H1 (cell line): ENCODE results near the gene IFRD1. TPM values are rescaled to one million over a fixed set of nuclear protein-coding genes. Genes with fewer than 3 reads are reported as not detected.

Experiments
- CTCF ChIA-PET: fragments of 300-600 bp; sonication (Branson Sonifier 250); formaldehyde crosslinking; loops from one replicate; lab custom pipeline; 2021; ENCODE audit not compliant: partially characterized antibody; lab: Charles Lee
- POLR2A ChIA-PET: fragments of 300-600 bp; sonication (Branson Sonifier 250); formaldehyde crosslinking; loops from one replicate; lab custom pipeline; 2021; ENCODE audit warnings: inconsistent platforms; ENCODE audit not compliant: partially characterized antibody; lab: Charles Lee
- DNase-seq, 2 experiments: peaks; one replicate each; pipeline versions ENCODE4 v3.0.0 to v3.0.0-alpha.2; 2010 to 2022; ENCODE audit warnings: low spot score in 2 of 2, low read depth in 1 of 2, mixed read lengths in 1 of 2
- FAIRE-seq: peaks from 2 replicates; lab custom pipeline; 2011; peaks lifted over from hg19 to GRCh38; lab: Jason Lieb, UNC
- H2AFZ ChIP-seq: 2 replicates; pipeline ENCODE4 v1.8.1; 2012; ENCODE audit warnings: low read length, inconsistent platforms
- H2AK5ac ChIP-seq: 2 replicates; pipeline ENCODE4 v1.6.1; 2013; ENCODE audit warnings: low read depth, low read length
- H2BK120ac ChIP-seq: replicated peaks from 2 replicates; pipeline ENCODE3; 2013; ENCODE audit warnings: low read depth, low read length, inconsistent platforms
- H2BK12ac ChIP-seq: 2 replicates; pipeline ENCODE4 v1.6.1; 2013; ENCODE audit warnings: low read depth, low read length
- H2BK15ac ChIP-seq: 2 replicates; pipeline ENCODE4 v1.6.1; 2013; ENCODE audit warnings: low read length
- H2BK20ac ChIP-seq: 2 replicates; pipeline ENCODE4 v1.6.1; 2013; ENCODE audit warnings: low read length
- H2BK5ac ChIP-seq: 2 replicates; pipeline ENCODE4 v1.6.1; 2013; ENCODE audit warnings: low read depth, low read length
- H3K14ac ChIP-seq: 2 replicates; pipeline ENCODE4 v1.6.1; 2013; ENCODE audit warnings: inconsistent platforms; ENCODE audit not compliant: insufficient read length
- H3K18ac ChIP-seq: 2 replicates; pipeline ENCODE4 v1.6.1; 2013; ENCODE audit warnings: low read length; ENCODE audit errors: extremely low read depth
- H3K23ac ChIP-seq: 2 replicates; pipeline ENCODE4 v1.6.1; 2013; ENCODE audit warnings: inconsistent platforms; ENCODE audit not compliant: insufficient read length
- H3K23me2 ChIP-seq: 2 replicates; pipeline ENCODE4 v1.6.1; 2013; ENCODE audit warnings: low read depth, low read length
- H3K27ac ChIP-seq: 2 replicates; pipeline ENCODE4 v1.6.1; 2011; ENCODE audit warnings: low read depth, low read length, inconsistent platforms
- H3K27me3 ChIP-seq, 4 experiments: replicated peaks in 1 of 4; 1 replicate in 1 of 4; 2 replicates in 3 of 4; pipeline versions ENCODE4 v1.6.1 to v1.8.1; 2011 to 2013; ENCODE audit warnings: low read length in 3 of 4, mild to moderate bottlenecking in 3 of 4, inconsistent platforms in 2 of 4, mixed read lengths in 2 of 4, moderate library complexity in 1 of 4; ENCODE audit not compliant: control insufficient read depth in 3 of 4, insufficient read depth in 3 of 4; ENCODE audit errors: extremely low read depth in 1 of 4
- H3K36me3 ChIP-seq, 4 experiments: 2 replicates each; pipeline versions ENCODE4 v1.6.1 to v1.8.1; 2011 to 2013; ENCODE audit warnings: mild to moderate bottlenecking in 4 of 4, low read length in 3 of 4, moderate library complexity in 2 of 4, control low read depth in 1 of 4, inconsistent platforms in 1 of 4; ENCODE audit not compliant: insufficient read depth in 4 of 4, control insufficient read depth in 2 of 4
- H3K4ac ChIP-seq: replicated peaks from 2 replicates; pipeline ENCODE3; 2013; ENCODE audit warnings: low read length, low read depth, mixed read lengths, inconsistent platforms; ENCODE audit not compliant: insufficient read length
- H3K4me1 ChIP-seq, 4 experiments: replicated peaks in 1 of 4; 1 replicate in 1 of 4; 2 replicates in 3 of 4; pipeline versions ENCODE4 v1.6.1 to v1.8.1; 2011 to 2013; ENCODE audit warnings: low read length in 3 of 4, inconsistent platforms in 2 of 4, mixed read lengths in 1 of 4; ENCODE audit not compliant: insufficient read depth in 4 of 4, control insufficient read depth in 3 of 4
- H3K4me2 ChIP-seq, 2 experiments: 2 replicates each; pipeline versions ENCODE4 v1.6.1 to v1.8.1; 2011 to 2013; ENCODE audit warnings: low read depth in 2 of 2, low read length in 2 of 2, control low read depth in 1 of 2, inconsistent platforms in 1 of 2, mild to moderate bottlenecking in 1 of 2; ENCODE audit not compliant: insufficient read depth in 1 of 2
- H3K4me3 ChIP-seq, 4 experiments: fragments of 200-600, 300-600 bp in 1 of 4; sonication (generic), shearing (Covaris generic), sonication (Bioruptor Twin) in 1 of 4; 2 replicates each; pipeline versions ENCODE4 v1.5.1 to v1.8.1; 2011 to 2016; ENCODE audit warnings: low read length in 4 of 4, low read depth in 3 of 4, control low read depth in 2 of 4, inconsistent platforms in 2 of 4, mild to moderate bottlenecking in 2 of 4, mixed read lengths in 1 of 4, moderate library complexity in 1 of 4; ENCODE audit not compliant: insufficient read depth in 2 of 4; ENCODE audit errors: extremely low read depth in 1 of 4
- H3K56ac ChIP-seq: replicated peaks from 2 replicates; pipeline ENCODE3; 2013; ENCODE audit warnings: low read depth, mild to moderate bottlenecking, mixed read lengths, low read length, inconsistent platforms; ENCODE audit not compliant: insufficient read length
- H3K79me1 ChIP-seq: 2 replicates; pipeline ENCODE4 v1.6.1; 2013; ENCODE audit warnings: low read depth, low read length, control low read depth
- H3K79me2 ChIP-seq, 2 experiments: 2 replicates each; pipeline versions ENCODE4 v1.6.1 to v1.8.1; 2012 to 2013; ENCODE audit warnings: low read length in 2 of 2, mild to moderate bottlenecking in 2 of 2, inconsistent platforms in 1 of 2; ENCODE audit not compliant: insufficient read depth in 2 of 2, control insufficient read depth in 1 of 2
- H3K9ac ChIP-seq, 4 experiments: replicated peaks in 1 of 4; 1 replicate in 1 of 4; 2 replicates in 3 of 4; pipeline versions ENCODE4 v1.6.1 to v1.8.1; 2011 to 2013; ENCODE audit warnings: low read depth in 3 of 4, low read length in 3 of 4, control low read depth in 2 of 4, mild to moderate bottlenecking in 2 of 4, moderate library complexity in 2 of 4, inconsistent platforms in 1 of 4; ENCODE audit errors: extremely low read depth in 1 of 4
- H3K9me3 ChIP-seq, 2 experiments: 2 replicates each; pipeline versions ENCODE4 v1.6.1 to v1.8.1; 2012 to 2013; ENCODE audit warnings: mild to moderate bottlenecking in 2 of 2, moderate library complexity in 2 of 2, control low read depth in 1 of 2, inconsistent platforms in 1 of 2, low read depth in 1 of 2, low read length in 1 of 2, mixed read lengths in 1 of 2; ENCODE audit not compliant: insufficient read depth in 2 of 2
- H4K20me1 ChIP-seq, 2 experiments: replicated peaks in 1 of 2; 2 replicates each; pipeline versions ENCODE3 to v1.8.1; 2011 to 2013; ENCODE audit warnings: inconsistent platforms in 2 of 2, low read length in 2 of 2, mild to moderate bottlenecking in 1 of 2; ENCODE audit not compliant: insufficient read depth in 2 of 2, control insufficient read depth in 1 of 2
- H4K5ac ChIP-seq: 2 replicates; pipeline ENCODE4 v1.6.1; 2013; ENCODE audit warnings: low read length, low read depth, mixed read lengths, inconsistent platforms; ENCODE audit not compliant: insufficient read length
- H4K8ac ChIP-seq: 2 replicates; pipeline ENCODE4 v1.8.0; 2013; ENCODE audit warnings: mild to moderate bottlenecking, moderate library complexity, low read length, inconsistent platforms; ENCODE audit not compliant: insufficient read depth; ENCODE audit errors: extremely low read depth
- H4K91ac ChIP-seq: replicated peaks from 2 replicates; pipeline ENCODE3; 2013; ENCODE audit warnings: low read length, mixed read lengths, inconsistent platforms; ENCODE audit not compliant: insufficient read length
- EGR1 ChIP-seq: IDR thresholded peaks from 2 replicates; pipeline ENCODE4 v1.6.1; 2011; ENCODE audit warnings: low read depth, low read length, borderline replicate concordance
- FOSL1 ChIP-seq: IDR thresholded peaks from 2 replicates; pipeline ENCODE4 v1.6.1; 2011; ENCODE audit warnings: mild to moderate bottlenecking, low read depth, low read length, moderate library complexity; ENCODE audit not compliant: insufficient read depth
- HDAC2 ChIP-seq, 2 experiments: fragments of 300-600 bp in 1 of 2; sonication (generic) in 1 of 2; IDR thresholded peaks; 2 replicates each; pipeline ENCODE4 v1.6.1; 2011 to 2012; ENCODE audit warnings: low read depth in 2 of 2, low read length in 2 of 2, mild to moderate bottlenecking in 2 of 2, moderate library complexity in 2 of 2, borderline replicate concordance in 1 of 2, inconsistent platforms in 1 of 2
- KDM1A ChIP-seq: fragments of 200-600, 300-600 bp; sonication (generic); IDR thresholded peaks from 2 replicates; pipeline ENCODE4 v1.7.1; 2016; ENCODE audit warnings: mild to moderate bottlenecking, low read length, borderline replicate concordance
- POLR2A ChIP-seq, 2 experiments: IDR thresholded peaks; 1 replicate in 1 of 2; 2 replicates in 1 of 2; pipeline ENCODE4 v1.6.1; 2011; ENCODE audit warnings: low read depth in 2 of 2, low read length in 2 of 2, mild to moderate bottlenecking in 2 of 2; ENCODE audit errors: control extremely low read depth in 1 of 2
- RBBP5 ChIP-seq: IDR thresholded peaks from 2 replicates; pipeline ENCODE4 v1.7.1; 2012; ENCODE audit warnings: low read depth, mild to moderate bottlenecking, inconsistent platforms, low read length, moderate library complexity, borderline replicate concordance
- SP2 ChIP-seq: IDR thresholded peaks from 2 replicates; pipeline ENCODE4 v1.6.1; 2012; ENCODE audit warnings: mild to moderate bottlenecking, low read length, inconsistent platforms
- SUZ12 ChIP-seq: fragments of 200-600 bp; sonication (generic); IDR thresholded peaks from 2 replicates; pipeline ENCODE4 v1.6.1; 2012; ENCODE audit warnings: mild to moderate bottlenecking, inconsistent platforms, low read length, moderate library complexity, mixed read lengths
- YY1 ChIP-seq: IDR thresholded peaks from 2 replicates; pipeline ENCODE4 v1.6.1; 2011; ENCODE audit warnings: low read depth, mild to moderate bottlenecking, low read length
- WGBS, 2 experiments: shearing (Covaris generic) in 1 of 2; methylation state at CpG; one replicate each; pipeline versions ENCODE4 v1.1.6 to v1.1.7; 2013 to 2015; ENCODE audit warnings: low lambda C conversion rate in 2 of 2, mixed read lengths in 2 of 2, inconsistent platforms in 1 of 2, low coverage in 1 of 2, missing lambda C conversion rate in 1 of 2; ENCODE audit not compliant: insufficient replicate concordance in 2 of 2, insufficient coverage in 1 of 2, insufficient read length in 1 of 2; ENCODE audit errors: extremely low coverage in 1 of 2, missing lambda C conversion rate in 1 of 2; 5-methylcytosine and 5-hydroxymethylcytosine counted together
- polyA plus RNA-seq, 7 experiments: library from polyadenylated mRNA; depleted of rRNA in 3 of 7; stranded (reverse) in 5 of 7; unstranded in 2 of 7; fragments of >200 nt in 5 of 7; fragments of 200-250 nt in 2 of 7; gene quantifications; 1 replicate in 5 of 7; 2 replicates in 1 of 7; 4 replicates in 1 of 7; pipeline versions ENCODE4 v1.2.1 to v1.2.3, GENCODE V29; 2011 to 2013; ENCODE audit warnings: missing spikeins in 2 of 7, mixed read lengths in 2 of 7
- total RNA-seq: library from RNA; stranded (reverse); fragmentation: NEBNext Ultra II Directional; extraction: Animal tissue kit (Norgen Biotek cat#: 25700); gene quantifications from 2 replicates; pipeline ENCODE4 v1.2.1, GENCODE V29; 2021
- TF ChIP-seq, protein P1 (sequence below): IDR thresholded peaks from 2 replicates; pipeline ENCODE4 v1.6.1; 2011; ENCODE audit warnings: low read length, improper control_type of control experiment

The IFRD1 gene
- total and polyA plus RNA-seq, 2 of the 8 experiments (the other 6 are each of a cell fraction or from before 2014, with no cell fraction given), result 23.0 to 50.4 TPM

DNA sequence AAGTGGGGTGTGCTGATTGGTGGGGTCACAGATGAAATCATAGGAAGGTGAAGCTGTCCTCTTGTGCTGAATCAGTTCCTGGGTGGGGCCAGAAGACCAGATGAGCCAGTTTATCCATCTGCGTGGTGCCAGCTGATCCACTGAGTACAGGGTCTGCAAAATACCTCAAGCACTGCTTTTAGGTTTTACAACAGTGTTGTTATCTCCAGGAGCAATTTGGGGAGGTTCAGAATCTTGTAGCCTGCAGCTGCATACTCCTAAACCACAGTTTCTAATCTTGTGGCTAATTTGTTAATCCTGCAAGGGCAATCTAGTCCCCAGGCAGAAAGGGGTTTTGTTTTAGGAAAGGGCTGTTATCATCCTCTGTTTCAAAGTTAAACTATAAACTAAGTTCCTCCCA, 17.0 kb upstream of the IFRD1 start:
- WGBS, 2 experiments, result 100% methylated on average over 1 of the region's 1 CpG; no CpG with 5 or more reads in 1 of the 2 experiments

More for the DNA sequence above, 17.0 kb upstream of the IFRD1 start:
- Histone ChIP-seq H2BK120ac (no peak overlapping the region), H3K4me1 (no peaks in the 10 kb centered on the region), H3K79me1 (no peaks in the 10 kb centered on the region), H4K20me1 (no peaks in the 10 kb centered on the region), H3K56ac (no peak overlapping the region), H3K14ac (no peak overlapping the region), H2BK12ac (no peak overlapping the region), H3K4ac (no peak overlapping the region), H3K27me3 (no peaks in the 10 kb centered on the region), H3K23ac (no peak overlapping the region), H2BK5ac (no peak overlapping the region), H3K18ac (no peak overlapping the region), H2AK5ac (no peak overlapping the region), H3K23me2 (no peaks in the 10 kb centered on the region), H3K9ac (no peak overlapping the region), H3K4me2 (no peak overlapping the region), H4K5ac (no peak overlapping the region), H2AFZ (no peak overlapping the region), H3K9me3 (no peaks in the 10 kb centered on the region), H3K36me3 (no peaks in the 10 kb centered on the region), H4K91ac (no peak overlapping the region), H4K8ac (no peak overlapping the region), H2BK20ac (no peak overlapping the region), H2BK15ac (no peak overlapping the region), H3K79me2 (no peaks in the 10 kb centered on the region), H3K27ac (no peak overlapping the region), H3K4me3 (no peak overlapping the region)
- ChIA-PET CTCF (interaction anchor here (0.9 kb wide), 1 partner anchor 56 kb away, joined by 3 read pairs; no protein-coding TSS in a partner anchor), POLR2A (interaction anchor here (1.2 to 2.3 kb wide), 4 partner anchors 10 to 18 kb away, joined by 3 to 8 read pairs (median 4); partner anchors contain the start of gene IFRD1)
- FAIRE-seq (no peak), DNase-seq (no peak)
- TF ChIP-seq KDM1A (no peak), SUZ12 (no peak), RBBP5 (no peak), EGR1 (no peak), HDAC2 (IDR thresholded peaks at IDR 0.05; ENCODE audit: borderline replicate concordance in 1 of 2, low read depth in 2 of 2, low read length in 2 of 2) (no peak), FOSL1 (no peak), YY1 (no peak), SP2 (no peak), POLR2A (IDR thresholded peaks at IDR 0.05; ENCODE audit: control extremely low read depth in 1 of 2, low read depth in 2 of 2, low read length in 2 of 2) (no peak)
- TF ChIP-seq, protein P1, sequence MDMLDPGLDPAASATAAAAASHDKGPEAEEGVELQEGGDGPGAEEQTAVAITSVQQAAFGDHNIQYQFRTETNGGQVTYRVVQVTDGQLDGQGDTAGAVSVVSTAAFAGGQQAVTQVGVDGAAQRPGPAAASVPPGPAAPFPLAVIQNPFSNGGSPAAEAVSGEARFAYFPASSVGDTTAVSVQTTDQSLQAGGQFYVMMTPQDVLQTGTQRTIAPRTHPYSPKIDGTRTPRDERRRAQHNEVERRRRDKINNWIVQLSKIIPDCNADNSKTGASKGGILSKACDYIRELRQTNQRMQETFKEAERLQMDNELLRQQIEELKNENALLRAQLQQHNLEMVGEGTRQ, result no peak
